Transverse colon (tissue), 4 donors: Measurements from ENCODE around the gene POC1B. TPM values are rescaled to one million over a fixed set of nuclear protein-coding genes. Genes with fewer than 3 reads are reported as not detected.

Experiments used
- DNase-seq: peaks from one replicate; pipeline ENCODE4 v3.0.0-alpha.2; 2019
- H3K27ac ChIP-seq, 4 donors: fragments of 200-600 bp; sonication (generic); 2 replicates each; pipeline ENCODE4 v1.5.1; 2016 to 2018; ENCODE audit warnings: inconsistent platforms in 4 of 4
- H3K27me3 ChIP-seq: fragments of 200-600 bp; sonication (generic); 2 replicates; pipeline ENCODE4 v1.5.1; 2017; ENCODE audit warnings: inconsistent platforms
- H3K36me3 ChIP-seq, 4 donors: fragments of 200-600 bp; sonication (generic); 2 replicates each; pipeline ENCODE4 v1.5.1; 2017 to 2019; ENCODE audit warnings: inconsistent platforms in 4 of 4
- H3K4me1 ChIP-seq, 4 donors: fragments of 200-600 bp; sonication (generic); 2 replicates each; pipeline ENCODE4 v1.5.1; 2017 to 2020; ENCODE audit warnings: inconsistent platforms in 4 of 4
- H3K4me3 ChIP-seq, 4 donors: fragments of 200-600 bp; sonication (generic); 1 replicate in 1 of 4; 2 replicates in 3 of 4; pipeline versions ENCODE4 v1.5.1 to v1.6.1; 2017 to 2019; ENCODE audit warnings: inconsistent platforms in 4 of 4
- H3K9me3 ChIP-seq, 2 donors: fragments of 200-600 bp; sonication (generic); 2 replicates each; pipeline ENCODE4 v1.5.1; 2017 to 2019; ENCODE audit warnings: inconsistent platforms in 2 of 2
- CTCF ChIP-seq, 5 experiments: fragments of 200-600 bp in 3 of 5; fragments of 450-650 bp in 2 of 5; sonication (generic) in 3 of 5; IDR thresholded peaks; 1 replicate in 2 of 5; 2 replicates in 3 of 5; pipeline ENCODE4 v1.5.1; 2016 to 2017; ENCODE audit warnings: antibody characterized with exemption in 5 of 5, inconsistent platforms in 3 of 5, mild to moderate bottlenecking in 2 of 5, moderate library complexity in 1 of 5
- EP300 ChIP-seq: sonication (generic); formaldehyde crosslinking; IDR thresholded peaks from one replicate; pipeline ENCODE4 v1.6.1; 2017; ENCODE audit warnings: antibody characterized with exemption, low read depth
- POLR2A ChIP-seq: fragments of 450-650 bp; IDR thresholded peaks from one replicate; pipeline ENCODE4 v1.6.1; 2016; ENCODE audit warnings: antibody characterized with exemption, mild to moderate bottlenecking, moderate library complexity
- POLR2AphosphoS5 ChIP-seq, 3 donors: sonication (generic); formaldehyde crosslinking; IDR thresholded peaks; one replicate each; pipeline ENCODE4 v1.6.1; 2016; ENCODE audit warnings: antibody characterized with exemption in 3 of 3
- WGBS, 2 donors: methylation state at CpG; one replicate each; pipeline ENCODE4 v1.1.5; 2018; ENCODE audit warnings: low coverage in 1 of 2; 5-methylcytosine and 5-hydroxymethylcytosine counted together
- in situ Hi-C, 4 donors: fragments of 200-750 bp; cut with MboI; loops; one replicate each; pipeline versions ENCODE4 v1.15.0 to v1.15.1; 2017; ENCODE audit warnings: low sequenced_read_pairs in 3 of 4, low pct_ligation_motif_present in 1 of 4, low pct_unique_long_range_greater_than_20kb in 1 of 4
- intact Hi-C: fragments of 100-400 bp; cut with DNase I; formaldehyde crosslinking; loops from one replicate; pipeline ENCODE4 v1.15.1; 2023; ENCODE audit warnings: low total_unique reads
- total RNA-seq, 4 donors: library from RNA; depleted of rRNA; stranded (reverse); fragments of >200 nt; gene quantifications; one replicate each; pipeline ENCODE4 v1.1.0, GENCODE V29; 2016

Gene POC1B
- total RNA-seq, 4 donors from 2014 or later, result 7.8 to 68.5 (median 33.8) TPM

GRCh38 chr12:89384807-89385206 is 141.0 kb downstream of the POC1B start:
- TF ChIP-seq EP300 (no peak), CTCF (IDR thresholded peaks at IDR 0.05) (no peak), POLR2A (no peak)
- Histone ChIP-seq H3K9me3 (no peaks in the 10 kb centered on the region), H3K27me3 (no peaks in the 10 kb centered on the region), H3K4me3 (no peak overlapping the region), H3K4me1 (peaks cover 19 to 73% (median 48%) of the 10 kb centered on the region in 4 donors), H3K36me3 (no peaks in the 10 kb centered on the region), H3K27ac (peak overlapping the region; percentile 81 to 90 (median 84))
- in situ Hi-C loops, result no loop called here
- no peak for DNase-seq
- intact Hi-C loops, result no loop called here
- 34 to 39% methylated on average over 3 of the region's 3 CpGs for WGBS, 2 donors

GRCh38 chr12:89384050-89384758 is 141.6 kb downstream of the POC1B start:
- intact Hi-C loops, result no loop called here
- 14 to 19% methylated on average over 5 to 8 of the region's 8 CpGs for WGBS, 2 donors
- Histone ChIP-seq H3K27me3 (no peaks in the 10 kb centered on the region), H3K4me3 (no peak overlapping the region), H3K36me3 (no peaks in the 10 kb centered on the region), H3K9me3 (no peaks in the 10 kb centered on the region), H3K27ac (peak overlapping the region; percentile 81 to 90 (median 84)), H3K4me1 (peaks cover 19 to 73% (median 50%) of the 10 kb centered on the region in 4 donors)
- TF ChIP-seq POLR2AphosphoS5 (IDR thresholded peaks at IDR 0.05) (peak; percentile 20 to 55 (median 30)), EP300 (no peak)
- in situ Hi-C loops, result no loop called here
- peak; percentile 68 for DNase-seq

- Histone ChIP-seq H3K27me3 (no peaks in the 10 kb centered on the region), H3K27ac (peak overlapping the region; percentile 81 to 90 (median 84)), H3K36me3 (no peaks in the 10 kb centered on the region), H3K4me3 (no peak overlapping the region), H3K4me1 (peaks cover 19 to 73% (median 54%) of the 10 kb centered on the region in 4 donors), H3K9me3 (no peaks in the 10 kb centered on the region)
- intact Hi-C loops (no loop called here), in situ Hi-C loops (no loop called here)
- no peak for TF ChIP-seq CTCF (IDR thresholded peaks at IDR 0.05)
- no peak for TF ChIP-seq POLR2AphosphoS5 (IDR thresholded peaks at IDR 0.05)
- TF ChIP-seq EP300, result no peak
- no peak for TF ChIP-seq POLR2A
- peak; percentile 23 for DNase-seq
- WGBS, 2 donors, result 55 to 59% methylated on average over 6 of the region's 6 CpGs
These were observed 142.4 kb downstream of the POC1B start for GRCh38 chr12:89383235-89384049.

- no peak overlapping the region for H3K4me3 ChIP-seq
- WGBS, 2 donors, result 91 to 100% methylated on average over 5 of the region's 5 CpGs
- peak overlapping the region; percentile 81 to 90 (median 84) for H3K27ac ChIP-seq
- in situ Hi-C loops, result no loop called here
- H3K27me3 ChIP-seq, result no peaks in the 10 kb centered on the region
- no peaks in the 10 kb centered on the region for H3K9me3 ChIP-seq
- intact Hi-C loops, result no loop called here
- TF ChIP-seq POLR2A (no peak), CTCF (IDR thresholded peaks at IDR 0.05) (no peak), POLR2AphosphoS5 (IDR thresholded peaks at IDR 0.05) (no peak), EP300 (no peak)
- no peaks in the 10 kb centered on the region for H3K36me3 ChIP-seq
- H3K4me1 ChIP-seq, result peaks cover 19 to 82% (median 58%) of the 10 kb centered on the region in 4 donors
- no peak for DNase-seq
These were observed 143.5 kb downstream of the POC1B start for GRCh38 chr12:89382328-89382727.
